GM23338 (cell line): ENCODE results near the gene GPR183.

ENCODE experiments used
- CREB1 ChIP-seq: fragments of 250-450 bp; sonication (Bioruptor Pico); IDR thresholded peaks from 2 replicates; pipeline ENCODE4 v1.5.0; 2020; ENCODE audit warnings: low read depth, mild to moderate bottlenecking, moderate library complexity
- CTCF ChIP-seq, 2 experiments: fragments of 200-600 bp in 1 of 2; sonication (generic) in 1 of 2; conservative IDR thresholded peaks; 2 replicates each; pipeline versions ENCODE4 v1.5.1 to v1.6.1; 2016 to 2017; ENCODE audit warnings: antibody characterized with exemption in 2 of 2, low read depth in 2 of 2, mild to moderate bottlenecking in 2 of 2, moderate library complexity in 1 of 2
- ETS1 ChIP-seq: IDR thresholded peaks from 2 replicates; pipeline ENCODE4 v1.6.1; 2016; ENCODE audit warnings: antibody characterized with exemption
- EZH2 ChIP-seq: fragments of 200-600 bp; sonication (generic); IDR thresholded peaks from one replicate; pipeline ENCODE4 v1.8.0; 2017; ENCODE audit warnings: antibody characterized with exemption, mild to moderate bottlenecking, low read depth; ENCODE audit not compliant: unreplicated experiment
- EZH2phosphoT487 ChIP-seq: fragments of 200-600 bp; sonication (generic); IDR thresholded peaks from one replicate; pipeline ENCODE4 v1.8.1; 2018; ENCODE audit warnings: antibody characterized with exemption; ENCODE audit not compliant: unreplicated experiment
- JUNB ChIP-seq: IDR thresholded peaks from one replicate; pipeline ENCODE4 v1.6.1; 2016; ENCODE audit warnings: antibody characterized with exemption; ENCODE audit not compliant: unreplicated experiment
- POLR2AphosphoS5 ChIP-seq: IDR thresholded peaks from 2 replicates; pipeline ENCODE4 v1.6.1; 2016; ENCODE audit warnings: antibody characterized with exemption, low read depth
- REST ChIP-seq: IDR thresholded peaks from one replicate; pipeline ENCODE4 v1.6.1; 2018; ENCODE audit warnings: antibody characterized with exemption; ENCODE audit not compliant: unreplicated experiment
- STAT1 ChIP-seq: IDR thresholded peaks from one replicate; pipeline ENCODE4 v1.6.1; 2016; ENCODE audit warnings: antibody characterized with exemption; ENCODE audit not compliant: unreplicated experiment
- ZNF462 ChIP-seq: fragments of 250-450 bp; sonication (Bioruptor Pico); IDR thresholded peaks from 2 replicates; pipeline ENCODE4 v1.5.0; 2020; ENCODE audit warnings: mild to moderate bottlenecking, moderate library complexity

- TF ChIP-seq CTCF (conservative IDR thresholded peaks at IDR 0.05; ENCODE audit: low read depth in 2 of 2) (no peak), POLR2AphosphoS5 (no peak), ETS1 (no peak), CREB1 (CRISPR knock-in tag) (no peak), EZH2phosphoT487 (no peak), ZNF462 (no peak), STAT1 (no peak), REST (no peak), EZH2 (no peak), JUNB (no peak)
Observed at GRCh38 chr13:99263126-99263785, 43.9 kb downstream of the GPR183 start.
